DND-41 (cell line): ENCODE measurements around the gene ZNF564.

Source experiments
- ATAC-seq: fragments of 200-7000 bp; cut with Tn5 transposase; 3 replicates; pipeline ENCODE4 v1.9.1; 2021; ENCODE audit warnings: low read depth; ENCODE audit not compliant: insufficient read depth
- DNase-seq: peaks from one replicate; pipeline ENCODE4 v3.0.0-alpha.2; 2020
- H2AFZ ChIP-seq: 2 replicates; pipeline ENCODE4 v1.6.0; 2012; ENCODE audit warnings: low read depth, low read length
- H3K27ac ChIP-seq: 2 replicates; pipeline ENCODE4 v1.5.1; 2012; ENCODE audit warnings: low read length, inconsistent platforms
- H3K27me3 ChIP-seq: fragments of 200-600 bp; sonication (generic); 2 replicates; pipeline ENCODE4 v1.6.0; 2012; ENCODE audit warnings: low read length, mild to moderate bottlenecking, inconsistent platforms; ENCODE audit not compliant: insufficient read depth, poor library complexity
- H3K36me3 ChIP-seq: 2 replicates; pipeline ENCODE4 v1.5.1; 2012; ENCODE audit warnings: low read length, inconsistent platforms; ENCODE audit not compliant: insufficient read depth
- H3K4me1 ChIP-seq: 2 replicates; pipeline ENCODE4 v1.5.1; 2012; ENCODE audit warnings: mild to moderate bottlenecking, low read length; ENCODE audit not compliant: insufficient read depth
- H3K4me2 ChIP-seq: 2 replicates; pipeline ENCODE4 v1.6.0; 2012; ENCODE audit warnings: mild to moderate bottlenecking, moderate library complexity, low read length, inconsistent platforms; ENCODE audit not compliant: insufficient read depth
- H3K4me3 ChIP-seq, 2 experiments: fragments of 200-600 bp in 1 of 2; shearing (Covaris generic) in 1 of 2; 2 replicates each; pipeline ENCODE4 v1.5.1; 2012 to 2016; ENCODE audit warnings: inconsistent platforms in 2 of 2, low read length in 2 of 2, mild to moderate bottlenecking in 2 of 2, low read depth in 1 of 2, moderate library complexity in 1 of 2
- H3K79me2 ChIP-seq: 2 replicates; pipeline ENCODE4 v1.6.0; 2012; ENCODE audit warnings: low read length, inconsistent platforms; ENCODE audit not compliant: insufficient read depth
- H3K9ac ChIP-seq: 2 replicates; pipeline ENCODE4 v1.6.0; 2012; ENCODE audit warnings: low read depth, mild to moderate bottlenecking, inconsistent platforms, low read length, moderate library complexity
- H3K9me3 ChIP-seq: 2 replicates; pipeline ENCODE4 v1.5.1; 2012; ENCODE audit warnings: low read length, moderate library complexity, mild to moderate bottlenecking, inconsistent platforms; ENCODE audit not compliant: insufficient read depth, severe bottlenecking
- H4K20me1 ChIP-seq: 2 replicates; pipeline ENCODE4 v1.6.0; 2012; ENCODE audit warnings: low read length; ENCODE audit not compliant: insufficient read depth
- EZH2 ChIP-seq: IDR thresholded peaks from 3 replicates; pipeline ENCODE4 v1.6.1; 2012; ENCODE audit warnings: borderline replicate concordance, low read depth, mild to moderate bottlenecking, moderate library complexity, low read length, inconsistent platforms; ENCODE audit not compliant: severe bottlenecking
- TF ChIP-seq, protein P1 (sequence below): IDR thresholded peaks from 2 replicates; pipeline ENCODE4 v1.5.1; 2012; ENCODE audit warnings: borderline replicate concordance, low read length, moderate library complexity, mild to moderate bottlenecking; ENCODE audit not compliant: poor library complexity, severe bottlenecking; ENCODE audit errors: extremely low read depth

ZNF564 gene

DNA sequence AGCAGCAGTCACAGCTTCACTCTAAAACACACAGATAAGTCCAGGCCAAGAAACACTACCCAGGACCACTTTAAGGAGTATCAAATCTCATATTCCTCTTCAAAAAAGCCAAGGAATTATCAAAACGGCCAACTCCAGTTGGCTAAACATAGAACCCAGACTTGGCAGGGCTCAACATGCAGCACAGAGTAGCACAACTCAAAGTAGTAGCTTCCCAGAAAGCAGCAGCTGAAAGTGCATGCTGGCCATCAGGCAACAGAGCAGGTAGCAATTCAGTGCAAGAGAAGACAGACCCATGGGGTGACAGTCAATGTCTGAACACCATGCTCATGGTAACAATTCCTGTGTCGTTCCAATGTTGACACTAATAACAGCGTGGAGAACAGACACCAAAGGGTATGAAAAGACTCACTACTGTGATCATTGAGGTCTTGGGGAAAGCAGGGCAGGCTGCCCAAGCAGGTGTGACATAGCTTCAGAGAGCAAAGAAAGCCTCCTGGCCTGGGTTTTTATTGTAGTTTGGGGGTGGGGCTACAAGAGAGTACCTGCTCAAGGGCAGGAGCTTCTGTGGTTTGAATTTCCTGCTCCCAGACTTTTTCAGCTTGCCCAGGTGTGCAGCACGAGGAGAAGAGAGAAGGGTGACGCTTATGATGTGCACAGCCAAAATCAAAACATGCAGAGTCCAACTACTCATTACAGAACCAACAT, 72.9 kb downstream of the ZNF564 start:
- Histone ChIP-seq H3K4me1 (peaks cover 15% of the 10 kb centered on the region), H3K27me3 (no peaks in the 10 kb centered on the region), H4K20me1 (peaks cover 12% of the 10 kb centered on the region), H3K36me3 (no peaks in the 10 kb centered on the region), H3K9ac (no peak overlapping the region), H3K9me3 (no peaks in the 10 kb centered on the region), H3K27ac (no peak overlapping the region), H3K4me3 (no peak overlapping the region), H3K79me2 (peaks cover 81% of the 10 kb centered on the region), H2AFZ (no peak overlapping the region), H3K4me2 (no peak overlapping the region)
- ATAC-seq (no peak), DNase-seq (no peak)
- TF ChIP-seq, protein P1, sequence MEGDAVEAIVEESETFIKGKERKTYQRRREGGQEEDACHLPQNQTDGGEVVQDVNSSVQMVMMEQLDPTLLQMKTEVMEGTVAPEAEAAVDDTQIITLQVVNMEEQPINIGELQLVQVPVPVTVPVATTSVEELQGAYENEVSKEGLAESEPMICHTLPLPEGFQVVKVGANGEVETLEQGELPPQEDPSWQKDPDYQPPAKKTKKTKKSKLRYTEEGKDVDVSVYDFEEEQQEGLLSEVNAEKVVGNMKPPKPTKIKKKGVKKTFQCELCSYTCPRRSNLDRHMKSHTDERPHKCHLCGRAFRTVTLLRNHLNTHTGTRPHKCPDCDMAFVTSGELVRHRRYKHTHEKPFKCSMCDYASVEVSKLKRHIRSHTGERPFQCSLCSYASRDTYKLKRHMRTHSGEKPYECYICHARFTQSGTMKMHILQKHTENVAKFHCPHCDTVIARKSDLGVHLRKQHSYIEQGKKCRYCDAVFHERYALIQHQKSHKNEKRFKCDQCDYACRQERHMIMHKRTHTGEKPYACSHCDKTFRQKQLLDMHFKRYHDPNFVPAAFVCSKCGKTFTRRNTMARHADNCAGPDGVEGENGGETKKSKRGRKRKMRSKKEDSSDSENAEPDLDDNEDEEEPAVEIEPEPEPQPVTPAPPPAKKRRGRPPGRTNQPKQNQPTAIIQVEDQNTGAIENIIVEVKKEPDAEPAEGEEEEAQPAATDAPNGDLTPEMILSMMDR: no peak
- no peak for TF ChIP-seq EZH2
